SK-N-SH treated with all-trans-retinoic acid at 6 μM for 48 hours (cell line): Measurements from ENCODE around the gene EIF2A.

Experiments
- ATAC-seq: fragments of 200-7000 bp; cut with Tn5 transposase; 3 replicates; pipeline ENCODE4 v1.9.1; 2020; ENCODE audit warnings: mild to moderate bottlenecking, moderate library complexity
- ARNTL ChIP-seq: fragments of 450-650 bp; formaldehyde crosslinking; IDR thresholded peaks from 2 replicates; pipeline ENCODE4 v1.5.0; 2020; ENCODE audit warnings: low read depth, mild to moderate bottlenecking, moderate library complexity, borderline replicate concordance
- BACH2 ChIP-seq: fragments of 250-450 bp; sonication (Bioruptor Pico); IDR thresholded peaks from 2 replicates; pipeline ENCODE4 v1.9.0; 2021; ENCODE audit warnings: mild to moderate bottlenecking, borderline replicate concordance
- ESRRG ChIP-seq: fragments of 250-450 bp; sonication (Bioruptor Pico); IDR thresholded peaks from 2 replicates; pipeline ENCODE4 v1.6.1; 2021; ENCODE audit warnings: mild to moderate bottlenecking
- GLIS3 ChIP-seq: fragments of 250-450 bp; sonication (Bioruptor Pico); IDR thresholded peaks from 2 replicates; pipeline ENCODE4 v1.5.0; 2020; ENCODE audit warnings: mild to moderate bottlenecking, moderate library complexity
- ISL1 ChIP-seq: fragments of 250-450 bp; sonication (Bioruptor Pico); IDR thresholded peaks from 2 replicates; pipeline ENCODE4 v2.1.2; 2022; ENCODE audit warnings: mild to moderate bottlenecking, moderate library complexity
- OSR1 ChIP-seq: fragments of 250-450 bp; sonication (Bioruptor Pico); IDR thresholded peaks from 2 replicates; pipeline ENCODE4 v1.8.0; 2022; ENCODE audit warnings: moderate library complexity, mild to moderate bottlenecking, inconsistent platforms
- PPARA ChIP-seq: fragments of 250-450 bp; sonication (Bioruptor Pico); IDR thresholded peaks from 2 replicates; pipeline ENCODE4 v1.5.0; 2020; ENCODE audit warnings: mild to moderate bottlenecking, borderline replicate concordance
- SNAI2 ChIP-seq: fragments of 250-450 bp; sonication (Bioruptor Pico); IDR thresholded peaks from 2 replicates; pipeline ENCODE4 v1.5.0; 2020; ENCODE audit warnings: mild to moderate bottlenecking, moderate library complexity
- TOX ChIP-seq: fragments of 250-450 bp; sonication (Bioruptor Pico); IDR thresholded peaks from 2 replicates; pipeline ENCODE4 v1.8.0; 2021; ENCODE audit warnings: mild to moderate bottlenecking, moderate library complexity, borderline replicate concordance
- ZFP3 ChIP-seq: fragments of 250-450 bp; sonication (Bioruptor Pico); IDR thresholded peaks from 2 replicates; pipeline ENCODE4 v1.5.0; 2020; ENCODE audit warnings: mild to moderate bottlenecking, moderate library complexity
- ZNF70 ChIP-seq: fragments of 450-650 bp; formaldehyde crosslinking; IDR thresholded peaks from 2 replicates; pipeline ENCODE4 v1.5.0; 2020; ENCODE audit warnings: mild to moderate bottlenecking, moderate library complexity
- ZNF8 ChIP-seq: fragments of 450-650 bp; formaldehyde crosslinking; IDR thresholded peaks from 2 replicates; pipeline ENCODE4 v1.5.0; 2020; ENCODE audit warnings: mild to moderate bottlenecking, moderate library complexity
- TF ChIP-seq, protein P1 (sequence below): fragments of 250-450 bp; sonication (Bioruptor Pico); IDR thresholded peaks from 2 replicates; pipeline ENCODE4 v1.8.0; 2021; ENCODE audit warnings: low read depth, mild to moderate bottlenecking, moderate library complexity, borderline replicate concordance
- TF ChIP-seq, protein P2 (sequence below): fragments of 250-450 bp; sonication (Bioruptor Pico); IDR thresholded peaks from 2 replicates; pipeline ENCODE4 v1.8.0; 2020; ENCODE audit warnings: mild to moderate bottlenecking, moderate library complexity, borderline replicate concordance
- TF ChIP-seq, protein P3 (sequence below): fragments of 250-450 bp; sonication (Bioruptor Pico); IDR thresholded peaks from 2 replicates; pipeline ENCODE4 v1.5.0; 2020; ENCODE audit warnings: mild to moderate bottlenecking, moderate library complexity
- TF ChIP-seq, protein P4 (sequence below): fragments of 250-450 bp; sonication (Bioruptor Pico); IDR thresholded peaks from 2 replicates; pipeline ENCODE4 v1.5.1; 2021; ENCODE audit warnings: mild to moderate bottlenecking, moderate library complexity

The EIF2A gene

DNA sequence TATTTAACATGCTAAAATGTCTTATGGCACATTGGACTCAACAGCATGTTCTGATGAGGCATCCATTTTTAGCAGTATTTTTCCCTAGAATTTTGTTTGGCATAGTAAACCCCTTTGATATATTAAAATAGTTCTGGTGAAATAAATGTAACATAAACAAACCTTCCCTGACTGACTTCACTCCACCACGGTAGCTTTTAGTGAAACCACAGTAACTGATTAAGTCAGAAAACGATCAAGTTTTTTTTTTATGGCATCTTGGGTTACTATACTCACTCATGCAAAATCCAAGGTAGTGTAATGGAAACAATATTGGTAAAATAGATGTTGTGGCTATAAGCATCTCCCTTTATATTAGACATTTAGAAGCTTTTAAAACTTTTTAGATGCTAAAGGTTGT, 3.1 kb upstream of the EIF2A start:
- no peak for TF ChIP-seq ESRRG (CRISPR knock-in tag)
- TF ChIP-seq ZNF8, result no peak
- no peak for TF ChIP-seq SNAI2 (CRISPR knock-in tag)
- no peak for TF ChIP-seq OSR1 (CRISPR knock-in tag)
- TF ChIP-seq ISL1 (CRISPR knock-in tag), result no peak
- no peak for TF ChIP-seq TOX
- TF ChIP-seq, protein P1, sequence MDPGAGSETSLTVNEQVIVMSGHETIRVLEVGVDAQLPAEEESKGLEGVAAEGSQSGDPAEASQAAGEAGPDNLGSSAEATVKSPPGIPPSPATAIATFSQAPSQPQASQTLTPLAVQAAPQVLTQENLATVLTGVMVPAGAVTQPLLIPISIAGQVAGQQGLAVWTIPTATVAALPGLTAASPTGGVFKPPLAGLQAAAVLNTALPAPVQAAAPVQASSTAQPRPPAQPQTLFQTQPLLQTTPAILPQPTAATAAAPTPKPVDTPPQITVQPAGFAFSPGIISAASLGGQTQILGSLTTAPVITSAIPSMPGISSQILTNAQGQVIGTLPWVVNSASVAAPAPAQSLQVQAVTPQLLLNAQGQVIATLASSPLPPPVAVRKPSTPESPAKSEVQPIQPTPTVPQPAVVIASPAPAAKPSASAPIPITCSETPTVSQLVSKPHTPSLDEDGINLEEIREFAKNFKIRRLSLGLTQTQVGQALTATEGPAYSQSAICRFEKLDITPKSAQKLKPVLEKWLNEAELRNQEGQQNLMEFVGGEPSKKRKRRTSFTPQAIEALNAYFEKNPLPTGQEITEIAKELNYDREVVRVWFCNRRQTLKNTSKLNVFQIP (CRISPR knock-in tag), result no peak
- TF ChIP-seq ZNF70, result no peak
- TF ChIP-seq, protein P2, sequence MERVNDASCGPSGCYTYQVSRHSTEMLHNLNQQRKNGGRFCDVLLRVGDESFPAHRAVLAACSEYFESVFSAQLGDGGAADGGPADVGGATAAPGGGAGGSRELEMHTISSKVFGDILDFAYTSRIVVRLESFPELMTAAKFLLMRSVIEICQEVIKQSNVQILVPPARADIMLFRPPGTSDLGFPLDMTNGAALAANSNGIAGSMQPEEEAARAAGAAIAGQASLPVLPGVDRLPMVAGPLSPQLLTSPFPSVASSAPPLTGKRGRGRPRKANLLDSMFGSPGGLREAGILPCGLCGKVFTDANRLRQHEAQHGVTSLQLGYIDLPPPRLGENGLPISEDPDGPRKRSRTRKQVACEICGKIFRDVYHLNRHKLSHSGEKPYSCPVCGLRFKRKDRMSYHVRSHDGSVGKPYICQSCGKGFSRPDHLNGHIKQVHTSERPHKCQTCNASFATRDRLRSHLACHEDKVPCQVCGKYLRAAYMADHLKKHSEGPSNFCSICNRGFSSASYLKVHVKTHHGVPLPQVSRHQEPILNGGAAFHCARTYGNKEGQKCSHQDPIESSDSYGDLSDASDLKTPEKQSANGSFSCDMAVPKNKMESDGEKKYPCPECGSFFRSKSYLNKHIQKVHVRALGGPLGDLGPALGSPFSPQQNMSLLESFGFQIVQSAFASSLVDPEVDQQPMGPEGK (CRISPR knock-in tag), result no peak
- no peak for ATAC-seq

DNA sequence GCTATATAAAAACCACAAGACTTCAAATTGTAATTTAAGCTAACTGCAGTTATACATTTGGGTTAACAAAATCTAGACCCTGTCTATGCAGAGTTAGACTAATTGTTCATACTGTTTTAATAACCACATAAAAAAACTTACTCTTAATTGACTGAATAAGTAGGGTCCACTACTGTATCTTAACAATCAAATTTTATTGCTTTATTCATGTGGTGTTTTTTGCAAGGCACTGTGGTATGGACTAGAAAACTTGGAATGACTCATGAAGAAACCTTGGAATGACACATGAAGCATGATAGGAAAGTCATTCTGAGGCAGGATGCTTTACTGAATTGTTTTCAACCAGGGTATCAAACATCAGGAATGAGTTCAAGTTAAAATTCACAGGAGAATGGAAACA, 2.5 kb upstream of the EIF2A start:
- no peak for ATAC-seq
- TF ChIP-seq GLIS3 (CRISPR knock-in tag) (no peak), BACH2 (no peak), ZNF70 (no peak)
- TF ChIP-seq, protein P3, sequence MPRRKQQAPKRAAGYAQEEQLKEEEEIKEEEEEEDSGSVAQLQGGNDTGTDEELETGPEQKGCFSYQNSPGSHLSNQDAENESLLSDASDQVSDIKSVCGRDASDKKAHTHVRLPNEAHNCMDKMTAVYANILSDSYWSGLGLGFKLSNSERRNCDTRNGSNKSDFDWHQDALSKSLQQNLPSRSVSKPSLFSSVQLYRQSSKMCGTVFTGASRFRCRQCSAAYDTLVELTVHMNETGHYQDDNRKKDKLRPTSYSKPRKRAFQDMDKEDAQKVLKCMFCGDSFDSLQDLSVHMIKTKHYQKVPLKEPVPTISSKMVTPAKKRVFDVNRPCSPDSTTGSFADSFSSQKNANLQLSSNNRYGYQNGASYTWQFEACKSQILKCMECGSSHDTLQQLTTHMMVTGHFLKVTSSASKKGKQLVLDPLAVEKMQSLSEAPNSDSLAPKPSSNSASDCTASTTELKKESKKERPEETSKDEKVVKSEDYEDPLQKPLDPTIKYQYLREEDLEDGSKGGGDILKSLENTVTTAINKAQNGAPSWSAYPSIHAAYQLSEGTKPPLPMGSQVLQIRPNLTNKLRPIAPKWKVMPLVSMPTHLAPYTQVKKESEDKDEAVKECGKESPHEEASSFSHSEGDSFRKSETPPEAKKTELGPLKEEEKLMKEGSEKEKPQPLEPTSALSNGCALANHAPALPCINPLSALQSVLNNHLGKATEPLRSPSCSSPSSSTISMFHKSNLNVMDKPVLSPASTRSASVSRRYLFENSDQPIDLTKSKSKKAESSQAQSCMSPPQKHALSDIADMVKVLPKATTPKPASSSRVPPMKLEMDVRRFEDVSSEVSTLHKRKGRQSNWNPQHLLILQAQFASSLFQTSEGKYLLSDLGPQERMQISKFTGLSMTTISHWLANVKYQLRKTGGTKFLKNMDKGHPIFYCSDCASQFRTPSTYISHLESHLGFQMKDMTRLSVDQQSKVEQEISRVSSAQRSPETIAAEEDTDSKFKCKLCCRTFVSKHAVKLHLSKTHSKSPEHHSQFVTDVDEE (CRISPR knock-in tag), result no peak
- TF ChIP-seq, protein P4, sequence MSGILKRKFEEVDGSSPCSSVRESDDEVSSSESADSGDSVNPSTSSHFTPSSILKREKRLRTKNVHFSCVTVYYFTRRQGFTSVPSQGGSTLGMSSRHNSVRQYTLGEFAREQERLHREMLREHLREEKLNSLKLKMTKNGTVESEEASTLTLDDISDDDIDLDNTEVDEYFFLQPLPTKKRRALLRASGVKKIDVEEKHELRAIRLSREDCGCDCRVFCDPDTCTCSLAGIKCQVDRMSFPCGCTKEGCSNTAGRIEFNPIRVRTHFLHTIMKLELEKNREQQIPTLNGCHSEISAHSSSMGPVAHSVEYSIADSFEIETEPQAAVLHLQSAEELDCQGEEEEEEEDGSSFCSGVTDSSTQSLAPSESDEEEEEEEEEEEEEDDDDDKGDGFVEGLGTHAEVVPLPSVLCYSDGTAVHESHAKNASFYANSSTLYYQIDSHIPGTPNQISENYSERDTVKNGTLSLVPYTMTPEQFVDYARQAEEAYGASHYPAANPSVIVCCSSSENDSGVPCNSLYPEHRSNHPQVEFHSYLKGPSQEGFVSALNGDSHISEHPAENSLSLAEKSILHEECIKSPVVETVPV, result no peak

DNA sequence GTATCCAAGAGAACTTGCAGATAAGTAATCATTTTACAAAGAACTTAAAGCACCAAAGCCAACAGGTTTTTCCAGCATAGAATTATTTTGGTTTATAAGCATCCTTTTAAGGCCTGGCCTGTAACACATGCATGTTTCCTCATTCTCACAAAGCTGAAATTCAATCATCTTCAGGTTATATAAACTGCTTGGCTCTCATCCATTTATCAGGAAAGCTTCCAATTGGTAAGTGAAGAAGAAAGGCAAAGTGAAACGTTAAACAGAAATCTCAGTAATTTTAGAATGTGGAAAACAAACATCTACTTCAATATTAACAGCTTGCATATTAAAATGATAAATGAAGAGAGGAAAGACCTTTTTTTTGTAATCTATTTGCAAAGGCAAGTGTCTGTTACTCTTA, 1.9 kb upstream of the EIF2A start:
- no peak for TF ChIP-seq ARNTL
- TF ChIP-seq ZNF70, result no peak
- TF ChIP-seq PPARA, result no peak
- TF ChIP-seq TOX, result no peak
- no peak for TF ChIP-seq ZFP3
- no peak for TF ChIP-seq ESRRG (CRISPR knock-in tag)
- no peak for TF ChIP-seq ZNF8
- TF ChIP-seq, protein P4, result no peak
- TF ChIP-seq, protein P3 (CRISPR knock-in tag), result no peak
- ATAC-seq, result no peak
